SHP77 (cell line): ENCODE measurements around the gene UVSSA.
"Not testable (repeated sequence)": the region's sequence is repeated elsewhere in the genome, so short reads cannot be mapped to it uniquely, and the experiment has no call there.

ENCODE experiments used
- DNase-seq, 2 experiments: peaks; one replicate each; lab custom pipeline; 2025; lab: John Stamatoyannopoulos, UW

The UVSSA gene

GRCh38 chr4:1421657-1422056 lies 74.6 kb downstream of the UVSSA start:
- DNase-seq = no peak

DNA sequence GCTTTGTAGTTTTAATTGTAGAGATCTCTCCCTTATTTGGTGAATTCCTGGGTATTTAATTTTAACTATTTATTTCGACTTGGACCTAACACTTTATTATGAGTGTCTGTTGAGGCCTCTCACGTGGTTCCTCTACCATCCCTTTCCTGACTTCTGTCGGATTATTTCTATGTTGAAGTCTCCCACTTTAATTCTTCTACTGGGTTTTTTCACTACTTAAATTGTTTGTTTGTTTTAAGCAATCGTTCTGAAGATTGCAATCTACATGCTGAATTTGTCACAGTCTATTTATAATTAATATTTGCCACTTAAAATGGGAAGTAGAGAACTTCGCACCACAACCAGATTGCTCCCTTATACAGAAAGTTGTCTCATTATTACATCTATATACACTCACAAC lies 80.0 kb downstream of the UVSSA start:
- DNase-seq = no peak

DNA sequence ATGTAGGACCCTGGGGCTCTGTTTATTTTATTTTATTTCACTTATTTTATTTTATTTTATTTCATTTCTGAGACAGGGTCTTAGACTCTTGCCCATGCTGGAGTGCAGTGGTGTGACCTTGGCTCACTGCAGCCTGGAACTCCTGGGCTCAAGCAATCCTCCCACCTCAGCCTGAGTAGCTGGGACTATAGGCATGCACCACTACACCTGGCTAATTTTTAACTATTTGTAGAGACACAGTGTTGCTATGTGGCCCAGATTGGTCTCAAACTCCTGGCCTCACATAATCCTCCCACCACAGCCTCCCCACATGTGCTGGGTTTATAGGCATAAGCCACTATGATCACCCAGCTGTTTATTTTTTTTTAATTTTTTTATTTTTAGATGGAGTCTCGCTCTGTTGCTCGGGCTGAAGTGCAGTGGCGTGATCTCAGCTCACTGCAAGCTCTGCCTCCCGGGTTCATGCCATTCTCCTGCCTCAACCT lies 96.7 kb downstream of the UVSSA start:
- DNase-seq = not testable (repeated sequence)
